HepG2 (cell line): ENCODE results near the gene LGALS3. TPM values are rescaled to one million over a fixed set of nuclear protein-coding genes. Genes with fewer than 3 reads are reported as not detected.

Source experiments
- ARID4A ChIP-seq: sonication (generic); formaldehyde crosslinking; IDR thresholded peaks from 2 replicates; pipeline ENCODE4 v1.5.0; 2020; ENCODE audit warnings: mild to moderate bottlenecking, missing genetic modification reagents, borderline replicate concordance
- CHD4 ChIP-seq: fragments of 200-600 bp; sonication (generic); IDR thresholded peaks from 2 replicates; pipeline ENCODE4 v1.7.0; 2017; ENCODE audit warnings: mild to moderate bottlenecking, low read length, borderline replicate concordance
- KLF6 ChIP-seq: IDR thresholded peaks from 2 replicates; pipeline ENCODE4 v1.8.0; 2016; ENCODE audit warnings: missing biosample characterization, missing genetic modification reagents
- NFKB2 ChIP-seq: sonication (generic); formaldehyde crosslinking; IDR thresholded peaks from 2 replicates; pipeline ENCODE4 v1.4.0; 2020; ENCODE audit warnings: missing genetic modification reagents, borderline replicate concordance
- POLR2AphosphoS5 ChIP-seq: IDR thresholded peaks from 2 replicates; pipeline ENCODE4 v1.6.1; 2012; ENCODE audit warnings: low read depth, low read length
- ZBTB2 ChIP-seq: sonication (generic); formaldehyde crosslinking; IDR thresholded peaks from 2 replicates; pipeline ENCODE4 v1.8.0; 2022; ENCODE audit warnings: low read depth, missing genetic modification reagents
- ZFYVE20 ChIP-seq: sonication (generic); formaldehyde crosslinking; IDR thresholded peaks from 2 replicates; pipeline ENCODE4 v1.8.0; 2023; ENCODE audit warnings: low read depth, mild to moderate bottlenecking, moderate library complexity, missing genetic modification reagents, borderline replicate concordance
- ZNF138 ChIP-seq: sonication (generic); formaldehyde crosslinking; IDR thresholded peaks from 2 replicates; pipeline ENCODE4 v1.5.0; 2020; ENCODE audit warnings: mild to moderate bottlenecking, low read depth, missing genetic modification reagents
- ZNF354B ChIP-seq: sonication (generic); formaldehyde crosslinking; IDR thresholded peaks from 2 replicates; pipeline ENCODE4 v1.8.0; 2022; ENCODE audit warnings: mild to moderate bottlenecking, missing genetic modification reagents
- ZNF589 ChIP-seq: sonication (generic); formaldehyde crosslinking; conservative IDR thresholded peaks from 2 replicates; pipeline ENCODE4 v1.8.0; 2022; ENCODE audit warnings: mild to moderate bottlenecking, moderate library complexity, missing genetic modification reagents
- ZZZ3 ChIP-seq: sonication (generic); formaldehyde crosslinking; IDR thresholded peaks from 2 replicates; pipeline ENCODE4 v1.4.0; 2020; ENCODE audit warnings: missing genetic modification reagents, mild to moderate bottlenecking, borderline replicate concordance
- polyA plus RNA-seq, 8 experiments: library from polyadenylated mRNA; depleted of rRNA in 3 of 8; stranded (reverse) in 7 of 8; unstranded in 1 of 8; fragments of >200 nt; fragmentation: Illumina TruSeq in 4 of 8; extraction: Trizol in 4 of 8; gene quantifications; 2 replicates each; pipeline versions ENCODE4 v1.2.1 to v1.2.3, GENCODE V29; 2011 to 2016; ENCODE audit warnings: low read depth in 4 of 8, missing spikeins in 1 of 8, mixed read lengths in 1 of 8; ENCODE audit not compliant: insufficient read depth in 1 of 8
- total RNA-seq, 5 experiments: library from RNA; depleted of rRNA; stranded (reverse); fragments of >200 nt; fragmentation: Illumina TruSeq; extraction: Trizol; gene quantifications; 2 replicates each; pipeline ENCODE4 v1.2.3, GENCODE V29; 2016; ENCODE audit warnings: low read depth in 1 of 5
- TF ChIP-seq, protein P1 (sequence below): sonication (generic); formaldehyde crosslinking; conservative IDR thresholded peaks from 2 replicates; pipeline ENCODE4 v1.5.0; 2020; ENCODE audit warnings: missing genetic modification reagents
- TF ChIP-seq, protein P2 (sequence below): sonication (generic); formaldehyde crosslinking; IDR thresholded peaks from 2 replicates; pipeline ENCODE4 v1.4.0; 2020; ENCODE audit warnings: missing genetic modification reagents, mild to moderate bottlenecking, borderline replicate concordance
- TF ChIP-seq, protein P3 (sequence below): sonication (generic); formaldehyde crosslinking; IDR thresholded peaks from 2 replicates; pipeline ENCODE4 v1.4.0; 2020; ENCODE audit warnings: missing genetic modification reagents, borderline replicate concordance
- TF ChIP-seq, protein P4 (sequence below): sonication (generic); formaldehyde crosslinking; IDR thresholded peaks from 2 replicates; pipeline ENCODE4 v1.4.0; 2020; ENCODE audit warnings: missing genetic modification reagents

The LGALS3 gene
- total and polyA plus RNA-seq, 2 of the 13 experiments (the other 11 are each of a cell fraction or from before 2014, with no cell fraction given), result 5.0 to 97.4 TPM

DNA sequence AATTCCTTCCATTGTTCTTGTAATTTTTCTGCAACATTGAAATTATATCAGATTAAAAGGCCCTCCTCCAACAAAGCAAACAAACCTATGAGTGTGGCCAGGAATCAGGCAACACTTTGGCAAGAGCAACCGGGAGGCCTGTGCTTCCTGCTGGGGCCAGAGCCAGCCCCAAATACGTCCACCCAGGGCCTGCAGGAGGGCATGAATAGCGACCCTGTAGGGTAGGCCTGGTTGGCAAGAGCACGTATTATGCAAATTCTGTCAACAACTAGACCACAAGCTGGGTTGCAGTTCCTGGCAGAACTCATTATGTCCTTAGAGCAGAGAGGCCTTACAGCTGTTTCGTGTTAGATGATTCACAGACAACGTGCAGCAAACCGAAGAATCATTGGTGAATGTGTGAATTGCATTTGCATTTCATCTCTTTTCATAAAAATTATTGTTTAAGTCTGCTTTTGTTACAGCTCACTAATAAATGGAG, 26.9 kb upstream of the LGALS3 start (continued):
- TF ChIP-seq, protein P1, sequence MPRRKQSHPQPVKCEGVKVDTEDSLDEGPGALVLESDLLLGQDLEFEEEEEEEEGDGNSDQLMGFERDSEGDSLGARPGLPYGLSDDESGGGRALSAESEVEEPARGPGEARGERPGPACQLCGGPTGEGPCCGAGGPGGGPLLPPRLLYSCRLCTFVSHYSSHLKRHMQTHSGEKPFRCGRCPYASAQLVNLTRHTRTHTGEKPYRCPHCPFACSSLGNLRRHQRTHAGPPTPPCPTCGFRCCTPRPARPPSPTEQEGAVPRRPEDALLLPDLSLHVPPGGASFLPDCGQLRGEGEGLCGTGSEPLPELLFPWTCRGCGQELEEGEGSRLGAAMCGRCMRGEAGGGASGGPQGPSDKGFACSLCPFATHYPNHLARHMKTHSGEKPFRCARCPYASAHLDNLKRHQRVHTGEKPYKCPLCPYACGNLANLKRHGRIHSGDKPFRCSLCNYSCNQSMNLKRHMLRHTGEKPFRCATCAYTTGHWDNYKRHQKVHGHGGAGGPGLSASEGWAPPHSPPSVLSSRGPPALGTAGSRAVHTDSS (CRISPR knock-in tag), result no peak
- TF ChIP-seq POLR2AphosphoS5, result peak; percentile 40; the same call in 1 of the 2 replicates
- TF ChIP-seq, protein P2, sequence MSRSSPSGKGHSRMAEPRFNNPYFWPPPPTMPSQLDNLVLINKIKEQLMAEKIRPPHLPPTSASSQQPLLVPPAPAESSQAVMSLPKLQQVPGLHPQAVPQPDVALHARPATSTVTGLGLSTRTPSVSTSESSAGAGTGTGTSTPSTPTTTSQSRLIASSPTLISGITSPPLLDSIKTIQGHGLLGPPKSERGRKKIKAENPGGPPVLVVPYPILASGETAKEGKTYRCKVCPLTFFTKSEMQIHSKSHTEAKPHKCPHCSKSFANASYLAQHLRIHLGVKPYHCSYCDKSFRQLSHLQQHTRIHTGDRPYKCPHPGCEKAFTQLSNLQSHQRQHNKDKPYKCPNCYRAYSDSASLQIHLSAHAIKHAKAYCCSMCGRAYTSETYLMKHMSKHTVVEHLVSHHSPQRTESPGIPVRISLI (CRISPR knock-in tag), result no peak
- TF ChIP-seq ZZZ3 (CRISPR knock-in tag), result no peak
- no peak for TF ChIP-seq ARID4A (CRISPR knock-in tag)
- no peak for TF ChIP-seq NFKB2 (CRISPR knock-in tag)
- no peak for TF ChIP-seq KLF6
- TF ChIP-seq ZFYVE20 (CRISPR knock-in tag), result no peak
- no peak for TF ChIP-seq CHD4
- no peak for TF ChIP-seq ZNF589 (CRISPR knock-in tag)
- no peak for TF ChIP-seq ZNF138 (CRISPR knock-in tag)
- TF ChIP-seq ZNF354B (CRISPR knock-in tag), result no peak
- TF ChIP-seq, protein P3, sequence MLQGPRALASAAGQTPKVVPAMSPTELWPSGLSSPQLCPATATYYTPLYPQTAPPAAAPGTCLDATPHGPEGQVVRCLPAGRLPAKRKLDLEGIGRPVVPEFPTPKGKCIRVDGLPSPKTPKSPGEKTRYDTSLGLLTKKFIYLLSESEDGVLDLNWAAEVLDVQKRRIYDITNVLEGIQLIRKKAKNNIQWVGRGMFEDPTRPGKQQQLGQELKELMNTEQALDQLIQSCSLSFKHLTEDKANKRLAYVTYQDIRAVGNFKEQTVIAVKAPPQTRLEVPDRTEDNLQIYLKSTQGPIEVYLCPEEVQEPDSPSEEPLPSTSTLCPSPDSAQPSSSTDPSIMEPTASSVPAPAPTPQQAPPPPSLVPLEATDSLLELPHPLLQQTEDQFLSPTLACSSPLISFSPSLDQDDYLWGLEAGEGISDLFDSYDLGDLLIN (CRISPR knock-in tag), result no peak
- TF ChIP-seq, protein P4, sequence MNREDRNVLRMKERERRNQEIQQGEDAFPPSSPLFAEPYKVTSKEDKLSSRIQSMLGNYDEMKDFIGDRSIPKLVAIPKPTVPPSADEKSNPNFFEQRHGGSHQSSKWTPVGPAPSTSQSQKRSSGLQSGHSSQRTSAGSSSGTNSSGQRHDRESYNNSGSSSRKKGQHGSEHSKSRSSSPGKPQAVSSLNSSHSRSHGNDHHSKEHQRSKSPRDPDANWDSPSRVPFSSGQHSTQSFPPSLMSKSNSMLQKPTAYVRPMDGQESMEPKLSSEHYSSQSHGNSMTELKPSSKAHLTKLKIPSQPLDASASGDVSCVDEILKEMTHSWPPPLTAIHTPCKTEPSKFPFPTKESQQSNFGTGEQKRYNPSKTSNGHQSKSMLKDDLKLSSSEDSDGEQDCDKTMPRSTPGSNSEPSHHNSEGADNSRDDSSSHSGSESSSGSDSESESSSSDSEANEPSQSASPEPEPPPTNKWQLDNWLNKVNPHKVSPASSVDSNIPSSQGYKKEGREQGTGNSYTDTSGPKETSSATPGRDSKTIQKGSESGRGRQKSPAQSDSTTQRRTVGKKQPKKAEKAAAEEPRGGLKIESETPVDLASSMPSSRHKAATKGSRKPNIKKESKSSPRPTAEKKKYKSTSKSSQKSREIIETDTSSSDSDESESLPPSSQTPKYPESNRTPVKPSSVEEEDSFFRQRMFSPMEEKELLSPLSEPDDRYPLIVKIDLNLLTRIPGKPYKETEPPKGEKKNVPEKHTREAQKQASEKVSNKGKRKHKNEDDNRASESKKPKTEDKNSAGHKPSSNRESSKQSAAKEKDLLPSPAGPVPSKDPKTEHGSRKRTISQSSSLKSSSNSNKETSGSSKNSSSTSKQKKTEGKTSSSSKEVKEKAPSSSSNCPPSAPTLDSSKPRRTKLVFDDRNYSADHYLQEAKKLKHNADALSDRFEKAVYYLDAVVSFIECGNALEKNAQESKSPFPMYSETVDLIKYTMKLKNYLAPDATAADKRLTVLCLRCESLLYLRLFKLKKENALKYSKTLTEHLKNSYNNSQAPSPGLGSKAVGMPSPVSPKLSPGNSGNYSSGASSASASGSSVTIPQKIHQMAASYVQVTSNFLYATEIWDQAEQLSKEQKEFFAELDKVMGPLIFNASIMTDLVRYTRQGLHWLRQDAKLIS (CRISPR knock-in tag), result no peak
- TF ChIP-seq ZBTB2 (CRISPR knock-in tag), result no peak
